ENCODE results near the gene FABP7. TPM values are rescaled to one million over a fixed set of nuclear protein-coding genes. Genes with fewer than 3 reads are reported as not detected.

Gene FABP7
- total RNA-seq, 3 donors from 2014 or later (not counting 1 experiment from before 2014, with no cell fraction given) = not detected

- ATAC-seq (no peak), DNase-seq (no peak)
- H3K27me3 ChIP-seq (ENCODE audit: control insufficient read depth, insufficient read depth, low read length) = no peaks in the 10 kb centered on the region
- no peaks in the 10 kb centered on the region for H3K36me3 ChIP-seq (ENCODE audit: control insufficient read depth, insufficient read depth, low read length)
- no peaks in the 10 kb centered on the region for H3K36me3 Mint-ChIP-seq
- intact Hi-C loops (cut with micrococcal nuclease) = no loop called here
- H3K4me1 ChIP-seq (ENCODE audit: control insufficient read depth, insufficient read depth, low read length) = peaks cover 5% of the 10 kb centered on the region
- H3K9me3 ChIP-seq (ENCODE audit: control insufficient read depth, insufficient read depth, low read length) = no peaks in the 10 kb centered on the region
- H3K27ac ChIP-seq (ENCODE audit: low read length) = no peak overlapping the region
- H3K27me3 Mint-ChIP-seq (ENCODE audit: low read depth in 2 of 2) = peaks cover 6 to 7% of the 10 kb centered on the region in 2 donors
- no peak overlapping the region for H3K27ac Mint-ChIP-seq
- peaks cover 17 to 21% of the 10 kb centered on the region in 2 donors for H3K4me1 Mint-ChIP-seq
- no peaks in the 10 kb centered on the region for H3K9me3 Mint-ChIP-seq
- H3K4me3 Mint-ChIP-seq = no peak overlapping the region
- no peak overlapping the region for H3K4me3 ChIP-seq (ENCODE audit: low read length)
- TF ChIP-seq CTCF (IDR thresholded peaks at IDR 0.05) = no peak
- WGBS (ENCODE audit: insufficient coverage) = 72% methylated on average over 5 of the region's 5 CpGs
These were observed 25.3 kb upstream of the FABP7 start for GRCh38 chr6:122754191-122754731.

GRCh38 chr6:122755901-122756300, 23.6 kb upstream of the FABP7 start:
- intact Hi-C loops (cut with micrococcal nuclease) = no loop called here
- H3K4me1 ChIP-seq (ENCODE audit: control insufficient read depth, insufficient read depth, low read length) = peaks cover 5% of the 10 kb centered on the region
- no peak overlapping the region for H3K27ac ChIP-seq (ENCODE audit: low read length)
- H3K27me3 Mint-ChIP-seq (ENCODE audit: low read depth in 2 of 2) = peaks cover 6 to 14% of the 10 kb centered on the region in 2 donors
- H3K4me1 Mint-ChIP-seq = peaks cover 11 to 15% of the 10 kb centered on the region in 2 donors
- no peaks in the 10 kb centered on the region for H3K36me3 ChIP-seq (ENCODE audit: control insufficient read depth, insufficient read depth, low read length)
- H3K36me3 Mint-ChIP-seq = no peaks in the 10 kb centered on the region
- WGBS (ENCODE audit: insufficient coverage) = 91% methylated on average over 9 of the region's 9 CpGs
- DNase-seq (no peak), ATAC-seq (no peak)
- H3K27me3 ChIP-seq (ENCODE audit: control insufficient read depth, insufficient read depth, low read length) = no peaks in the 10 kb centered on the region
- no peak for TF ChIP-seq CTCF (IDR thresholded peaks at IDR 0.05)
- H3K9me3 Mint-ChIP-seq = no peaks in the 10 kb centered on the region
- no peak overlapping the region for H3K27ac Mint-ChIP-seq
- no peak overlapping the region for H3K4me3 ChIP-seq (ENCODE audit: low read length)
- no peaks in the 10 kb centered on the region for H3K9me3 ChIP-seq (ENCODE audit: control insufficient read depth, insufficient read depth, low read length)
- no peak overlapping the region for H3K4me3 Mint-ChIP-seq

- no peaks in the 10 kb centered on the region for H3K36me3 ChIP-seq (ENCODE audit: control insufficient read depth, insufficient read depth, low read length)
- Mint-ChIP-seq H3K9me3 (no peaks in the 10 kb centered on the region), H3K4me3 (no peak overlapping the region), H3K36me3 (no peaks in the 10 kb centered on the region), H3K27me3 (ENCODE audit: low read depth in 2 of 2) (peaks cover 6 to 27% of the 10 kb centered on the region in 2 donors), H3K4me1 (no peaks in the 10 kb centered on the region), H3K27ac (no peak overlapping the region)
- 50% methylated on average over 1 of the region's 1 CpG for WGBS (ENCODE audit: insufficient coverage)
- no peaks in the 10 kb centered on the region for H3K4me1 ChIP-seq (ENCODE audit: control insufficient read depth, insufficient read depth, low read length)
- H3K27me3 ChIP-seq (ENCODE audit: control insufficient read depth, insufficient read depth, low read length) = no peaks in the 10 kb centered on the region
- intact Hi-C loops (cut with micrococcal nuclease) = no loop called here
- H3K27ac ChIP-seq (ENCODE audit: low read length) = no peak overlapping the region
- no peak overlapping the region for H3K4me3 ChIP-seq (ENCODE audit: low read length)
- no peak for DNase-seq
- no peak for TF ChIP-seq CTCF (IDR thresholded peaks at IDR 0.05)
- ATAC-seq = no peak
- no peaks in the 10 kb centered on the region for H3K9me3 ChIP-seq (ENCODE audit: control insufficient read depth, insufficient read depth, low read length)
These were observed 20.6 kb upstream of the FABP7 start for GRCh38 chr6:122758927-122759334.

- ATAC-seq (no peak), DNase-seq (no peak)
- Mint-ChIP-seq H3K36me3 (no peaks in the 10 kb centered on the region), H3K27me3 (ENCODE audit: low read depth in 2 of 2) (peaks cover 6 to 33% of the 10 kb centered on the region in 2 donors), H3K9me3 (no peaks in the 10 kb centered on the region), H3K4me3 (no peak overlapping the region), H3K4me1 (no peaks in the 10 kb centered on the region), H3K27ac (no peak overlapping the region)
- no peaks in the 10 kb centered on the region for H3K36me3 ChIP-seq (ENCODE audit: control insufficient read depth, insufficient read depth, low read length)
- H3K4me3 ChIP-seq (ENCODE audit: low read length) = no peak overlapping the region
- no peaks in the 10 kb centered on the region for H3K9me3 ChIP-seq (ENCODE audit: control insufficient read depth, insufficient read depth, low read length)
- H3K4me1 ChIP-seq (ENCODE audit: control insufficient read depth, insufficient read depth, low read length) = no peaks in the 10 kb centered on the region
- H3K27me3 ChIP-seq (ENCODE audit: control insufficient read depth, insufficient read depth, low read length) = no peaks in the 10 kb centered on the region
- intact Hi-C loops (cut with micrococcal nuclease) = no loop called here
- TF ChIP-seq CTCF (IDR thresholded peaks at IDR 0.05) = no peak
- H3K27ac ChIP-seq (ENCODE audit: low read length) = no peak overlapping the region
These were observed 19.2 kb upstream of the FABP7 start for GRCh38 chr6:122760330-122760729.
